Activated naive CD8-positive, alpha-beta T cell treated with anti-CD3 and anti-CD28 coated beads for 36 hours (primary cell): ENCODE measurements around the gene NDUFV3. TPM values are rescaled to one million over a fixed set of nuclear protein-coding genes. Genes with fewer than 3 reads are reported as not detected.
"Not testable (repeated sequence)": the region's sequence is repeated elsewhere in the genome, so short reads cannot be mapped to it uniquely, and the experiment has no call there.

Experiments
- DNase-seq: peaks from one replicate; pipeline ENCODE4 v3.0.0; 2021
- H3K27ac Mint-ChIP-seq: one replicate; pipeline ENCODE4 v1.8.0; 2022; ENCODE audit warnings: mild to moderate bottlenecking, moderate library complexity, mixed read lengths
- H3K27me3 Mint-ChIP-seq: one replicate; pipeline ENCODE4 v1.8.0; 2022; ENCODE audit warnings: mild to moderate bottlenecking, mixed read lengths
- H3K36me3 Mint-ChIP-seq: one replicate; pipeline ENCODE4 v1.8.0; 2021; ENCODE audit warnings: mild to moderate bottlenecking, mixed read lengths
- H3K4me1 Mint-ChIP-seq: one replicate; pipeline ENCODE4 v1.8.0; 2021; ENCODE audit warnings: mixed read lengths
- H3K4me3 Mint-ChIP-seq: one replicate; pipeline ENCODE4 v1.8.0; 2022; ENCODE audit warnings: mild to moderate bottlenecking, moderate library complexity, mixed read lengths
- H3K9me3 Mint-ChIP-seq: one replicate; pipeline ENCODE4 v1.8.0; 2022; ENCODE audit warnings: mixed read lengths
- total RNA-seq, 2 experiments: library from RNA; stranded (reverse); gene quantifications; one replicate each; pipeline ENCODE4 v1.2.3, GENCODE V29; 2021

Gene NDUFV3
- total RNA-seq, 2 experiments from 2014 or later = 34.2 to 34.3 TPM

DNA sequence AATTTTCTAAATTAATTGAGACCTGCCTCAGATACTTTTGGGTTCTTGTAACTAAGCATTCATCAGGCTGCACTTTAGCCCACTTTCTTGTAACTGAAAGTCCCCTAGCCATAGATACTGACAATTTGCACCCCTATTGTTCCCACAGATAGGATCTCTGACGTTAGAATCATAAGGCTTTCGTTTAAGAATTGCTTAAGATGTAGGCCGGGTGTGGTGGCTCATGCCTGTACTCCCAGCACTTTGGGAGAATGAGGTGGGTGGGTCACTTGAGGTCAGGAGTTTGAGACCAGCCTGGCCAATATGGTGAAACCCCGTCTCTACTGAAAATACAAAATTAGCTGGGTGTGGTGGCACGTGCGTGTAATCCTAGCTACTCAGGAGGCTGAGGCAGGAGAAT, 65.0 kb downstream of the NDUFV3 start:
- not testable (repeated sequence) for H3K27me3 Mint-ChIP-seq, H3K27ac Mint-ChIP-seq, H3K4me3 Mint-ChIP-seq, H3K36me3 Mint-ChIP-seq, DNase-seq, H3K9me3 Mint-ChIP-seq, H3K4me1 Mint-ChIP-seq

DNA sequence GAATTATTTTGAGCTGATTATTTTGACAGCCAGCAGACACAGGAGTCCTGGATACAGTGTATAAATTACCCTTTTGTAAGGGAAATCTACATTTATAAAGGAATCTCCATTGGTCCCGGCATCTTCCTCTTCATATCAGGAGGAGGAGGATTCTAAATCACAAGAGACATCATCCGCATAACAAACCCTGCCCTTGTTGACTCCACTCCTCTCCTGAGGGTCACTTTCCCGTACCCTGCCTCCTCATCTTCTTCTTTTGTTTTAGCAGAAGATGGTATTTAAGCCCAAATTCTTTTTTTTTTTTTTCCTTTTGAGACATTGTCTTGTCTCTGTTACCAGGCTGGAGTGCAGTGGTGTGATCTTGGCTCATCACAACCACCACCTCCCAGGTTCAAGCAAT, 66.6 kb downstream of the NDUFV3 start:
- DNase-seq = no peak
- Mint-ChIP-seq H3K27me3 (no peaks in the 10 kb centered on the region), H3K4me1 (no peaks in the 10 kb centered on the region), H3K9me3 (no peaks in the 10 kb centered on the region), H3K27ac (no peak overlapping the region), H3K4me3 (no peak overlapping the region), H3K36me3 (no peaks in the 10 kb centered on the region)

DNA sequence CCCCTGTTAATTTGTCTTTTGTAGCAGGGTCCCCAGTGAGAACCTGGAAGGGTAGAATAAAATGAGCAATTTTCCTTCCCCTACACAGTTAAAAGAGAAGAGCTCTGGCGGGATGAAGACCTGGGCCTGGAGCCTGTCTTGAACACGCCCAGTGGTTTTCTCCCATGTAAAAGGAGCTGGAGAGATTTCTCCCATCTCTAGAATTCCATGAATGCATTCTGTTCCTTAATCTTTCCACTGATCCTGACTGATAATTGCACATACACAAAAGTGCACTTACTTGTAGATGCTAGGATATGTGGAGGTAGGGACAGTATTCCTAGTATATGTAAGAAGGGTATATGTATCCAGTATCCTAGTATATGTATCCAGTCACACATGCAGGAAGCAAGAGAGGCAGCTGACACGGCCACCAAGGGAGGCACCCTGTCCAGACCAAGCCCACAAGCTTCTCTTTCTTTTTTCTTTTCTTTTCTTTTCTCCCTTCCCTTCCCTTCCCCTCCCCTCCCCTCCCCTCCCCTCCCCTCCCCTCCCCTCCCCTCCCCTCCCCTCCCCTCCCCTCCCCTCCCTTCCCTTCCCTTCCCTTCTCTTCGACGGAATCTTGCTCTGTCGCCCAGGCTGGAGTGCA, 69.4 kb downstream of the NDUFV3 start:
- DNase-seq = no peak
- no peaks in the 10 kb centered on the region for H3K27me3 Mint-ChIP-seq
- no peak overlapping the region for H3K4me3 Mint-ChIP-seq

More for the DNA sequence above, 69.4 kb downstream of the NDUFV3 start:
- H3K36me3 Mint-ChIP-seq = no peaks in the 10 kb centered on the region
- H3K9me3 Mint-ChIP-seq = no peaks in the 10 kb centered on the region
- H3K4me1 Mint-ChIP-seq = no peaks in the 10 kb centered on the region
- H3K27ac Mint-ChIP-seq = no peak overlapping the region

Other genes with a start within 250 kb of the NDUFV3 start
- 1 to 10 TPM; 6.5 to 7.7 TPM for gene PDE9A, start 239.7 kb upstream of the NDUFV3 start, total RNA-seq
- 10 to 100 TPM; 54.0 to 56.7 TPM for gene WDR4, start 13.8 kb upstream of the NDUFV3 start, total RNA-seq
- gene ERVH48-1, start 32.3 kb downstream of the NDUFV3 start, total RNA-seq = under 1 TPM; 0.23 to 0.32 TPM
- 10 to 100 TPM; 17.8 to 18.5 TPM for gene PKNOX1, start 81.3 kb downstream of the NDUFV3 start, total RNA-seq
- 10 to 100 TPM; 29.6 to 30.6 TPM for gene CBS, start 182.5 kb downstream of the NDUFV3 start, total RNA-seq
- gene U2AF1, start 214.3 kb downstream of the NDUFV3 start, total RNA-seq = 10 to 100 TPM; 20.6 to 21.2 TPM